SU-DHL-6 (cell line): Measurements from ENCODE around the gene PKNOX2.

Experiments
- CTCF ChIP-seq: fragments of 200-600 bp; sonication (generic); IDR thresholded peaks from one replicate; pipeline ENCODE4 v1.5.1; 2017; ENCODE audit warnings: antibody characterized with exemption, mild to moderate bottlenecking, low read length, moderate library complexity; ENCODE audit not compliant: insufficient read depth, poor library complexity, severe bottlenecking
- EZH2phosphoT487 ChIP-seq: fragments of 200-600 bp; sonication (generic), shearing (Covaris generic); conservative IDR thresholded peaks from 2 replicates; pipeline ENCODE4 v1.6.1; 2018; ENCODE audit warnings: mild to moderate bottlenecking, antibody characterized with exemption, low read length, moderate library complexity, mixed read lengths

GRCh38 chr11:125412509-125412908, 248.0 kb downstream of the PKNOX2 start:
- TF ChIP-seq CTCF, result no peak
- no peak for TF ChIP-seq EZH2phosphoT487
